Progenitor cell of endocrine pancreas (in vitro differentiated cells): ENCODE measurements around the gene ACBD7. TPM values are rescaled to one million over a fixed set of nuclear protein-coding genes. Genes with fewer than 3 reads are reported as not detected.

Source experiments
- DNase-seq: peaks from one replicate; pipeline ENCODE4 v3.0.0; 2021; ENCODE audit warnings: low spot score; ENCODE audit not compliant: unreplicated experiment
- H3K27ac Mint-ChIP-seq: 2 replicates; pipeline ENCODE4 v1.8.0; 2021; ENCODE audit warnings: mild to moderate bottlenecking, moderate library complexity, mixed read lengths
- H3K27me3 Mint-ChIP-seq: 2 replicates; pipeline ENCODE4 v1.8.0; 2021; ENCODE audit warnings: mixed read lengths
- H3K36me3 Mint-ChIP-seq: 2 replicates; pipeline ENCODE4 v1.8.0; 2022; ENCODE audit warnings: mixed read lengths; ENCODE audit not compliant: insufficient read depth
- H3K4me1 Mint-ChIP-seq: 2 replicates; pipeline ENCODE4 v1.8.0; 2021; ENCODE audit warnings: low read depth, mixed read lengths
- H3K4me3 Mint-ChIP-seq: 2 replicates; pipeline ENCODE4 v1.8.0; 2021; ENCODE audit warnings: low read depth, mild to moderate bottlenecking, moderate library complexity, mixed read lengths
- H3K9me3 Mint-ChIP-seq: 2 replicates; pipeline ENCODE4 v1.8.0; 2021; ENCODE audit warnings: low read depth, mixed read lengths
- CTCF ChIP-seq: fragments of 200-600 bp; sonication (generic); IDR thresholded peaks from one replicate; pipeline ENCODE4 v1.5.0; 2021; ENCODE audit warnings: antibody characterized with exemption, mild to moderate bottlenecking; ENCODE audit not compliant: unreplicated experiment
- total RNA-seq: library from RNA; stranded (reverse); gene quantifications from 2 replicates; pipeline ENCODE4 v1.2.1, GENCODE V29; 2021

ACBD7 gene
- total RNA-seq, 1 donor from 2014 or later = 10.7 TPM

GRCh38 chr10:15037691-15038090 lies 50.9 kb downstream of the ACBD7 start:
- no peaks in the 10 kb centered on the region for H3K4me1 Mint-ChIP-seq
- DNase-seq = no peak
- peaks cover 10% of the 10 kb centered on the region for H3K27me3 Mint-ChIP-seq
- no peak overlapping the region for H3K4me3 Mint-ChIP-seq
- no peak for TF ChIP-seq CTCF
- peaks cover 8% of the 10 kb centered on the region for H3K9me3 Mint-ChIP-seq
- no peaks in the 10 kb centered on the region for H3K36me3 Mint-ChIP-seq
- H3K27ac Mint-ChIP-seq = no peak overlapping the region

GRCh38 chr10:15035385-15036301 lies 52.9 kb downstream of the ACBD7 start:
- H3K27ac Mint-ChIP-seq = no peak overlapping the region
- H3K9me3 Mint-ChIP-seq = peaks cover 8% of the 10 kb centered on the region
- DNase-seq = no peak
- TF ChIP-seq CTCF = no peak
- H3K36me3 Mint-ChIP-seq = no peaks in the 10 kb centered on the region
- H3K4me3 Mint-ChIP-seq = no peak overlapping the region
- H3K27me3 Mint-ChIP-seq = peaks cover 10% of the 10 kb centered on the region
- H3K4me1 Mint-ChIP-seq = no peaks in the 10 kb centered on the region

- no peak overlapping the region for H3K27ac Mint-ChIP-seq
- no peaks in the 10 kb centered on the region for H3K36me3 Mint-ChIP-seq
- H3K27me3 Mint-ChIP-seq = no peaks in the 10 kb centered on the region
- H3K4me1 Mint-ChIP-seq = peaks cover 2% of the 10 kb centered on the region
- no peaks in the 10 kb centered on the region for H3K9me3 Mint-ChIP-seq
- DNase-seq = no peak
- no peak overlapping the region for H3K4me3 Mint-ChIP-seq
- TF ChIP-seq CTCF = no peak
Observed at GRCh38 chr10:15027741-15028140, 60.8 kb downstream of the ACBD7 start.

Other genes starting within 250 kb of the ACBD7 start
- gene SUV39H2, start 209.9 kb downstream of the ACBD7 start, total RNA-seq = 38.4 and 39.9 TPM in 2 replicates
- gene DCLRE1C, start 134.7 kb downstream of the ACBD7 start, total RNA-seq = 13.5 and 13.8 TPM in 2 replicates
- 1.6 and 3.0 TPM in 2 replicates for gene MEIG1, start 129.4 kb downstream of the ACBD7 start, total RNA-seq
- not detected in 2 replicates for gene OLAH, start 44.8 kb downstream of the ACBD7 start, total RNA-seq
- gene RPP38, start 8.6 kb upstream of the ACBD7 start, total RNA-seq = 19.0 and 20.0 TPM in 2 replicates
- gene NMT2, start 79.9 kb upstream of the ACBD7 start, total RNA-seq = 36.6 and 39.6 TPM in 2 replicates